AG10803 (cell line): ENCODE measurements around the gene EPS8L3.
A peak's percentile ranks its signal among the peaks of the same experiment; 100 is the strongest.

Experiments
- DNase-seq: peaks from one replicate; pipeline ENCODE4 v3.0.0; 2010; ENCODE audit warnings: low read depth
- H3K4me3 ChIP-seq: 2 replicates; pipeline ENCODE4 v1.5.1; 2011; ENCODE audit warnings: mild to moderate bottlenecking, low read length, control low read depth
- CTCF ChIP-seq: conservative IDR thresholded peaks from 2 replicates; pipeline ENCODE4 v1.5.1; 2011; ENCODE audit warnings: mild to moderate bottlenecking, low read length, control low read depth, inconsistent platforms

The EPS8L3 gene

GRCh38 chr1:109806733-109807400 is 43.1 kb upstream of the EPS8L3 start:
- DNase-seq, result peak; percentile 43
- H3K4me3 ChIP-seq, result no peak overlapping the region
- no peak for TF ChIP-seq CTCF

GRCh38 chr1:109805486-109806165 is 41.9 kb upstream of the EPS8L3 start:
- TF ChIP-seq CTCF, result no peak
- DNase-seq, result peak; percentile 58
- H3K4me3 ChIP-seq, result no peak overlapping the region

GRCh38 chr1:109804660-109805059 is 40.9 kb upstream of the EPS8L3 start:
- no peak for TF ChIP-seq CTCF
- DNase-seq, result no peak
- H3K4me3 ChIP-seq, result no peak overlapping the region

- no peak for TF ChIP-seq CTCF
- DNase-seq, result no peak
- no peak overlapping the region for H3K4me3 ChIP-seq
Measured at GRCh38 chr1:109803901-109804331, 40.2 kb upstream of the EPS8L3 start.

GRCh38 chr1:109802901-109803561 is 39.3 kb upstream of the EPS8L3 start:
- no peak overlapping the region for H3K4me3 ChIP-seq
- DNase-seq, result no peak
- TF ChIP-seq CTCF, result no peak

- TF ChIP-seq CTCF, result no peak
- no peak for DNase-seq
Measured at GRCh38 chr1:109802136-109802900, 38.6 kb upstream of the EPS8L3 start.

More at GRCh38 chr1:109802136-109802900, 38.6 kb upstream of the EPS8L3 start:
- H3K4me3 ChIP-seq, result no peak overlapping the region
